Pancreas (tissue), 10 donors: ENCODE data around the gene TMEM9. TPM values are rescaled to one million over a fixed set of nuclear protein-coding genes. Genes with fewer than 3 reads are reported as not detected.

Experiments
- ATAC-seq, 4 donors: fragments of 200-7000 bp; cut with Tn5 transposase; one replicate each; pipeline versions ENCODE4 v1.8.0 to v1.9.1; 2020; ENCODE audit warnings: mild to moderate bottlenecking in 4 of 4, moderate library complexity in 4 of 4
- DNase-seq, 6 donors: peaks; one replicate each; pipeline ENCODE4 v3.0.0-alpha.2; 2020
- FAIRE-seq: peaks from 2 replicates; lab custom pipeline; 2012; peaks lifted over from hg19 to GRCh38; lab: Jason Lieb, UNC
- H3K27ac ChIP-seq, 4 donors: fragments of 200-600 bp; sonication (generic); 1 replicate in 3 of 4; 2 replicates in 1 of 4; pipeline versions ENCODE4 v1.5.0 to v1.8.0; 2020
- H3K27me3 ChIP-seq, 4 donors: fragments of 200-600 bp; one replicate each; pipeline ENCODE4 v1.8.0; 2021
- H3K36me3 ChIP-seq, 3 donors: fragments of 200-600 bp; sonication (generic) in 1 of 3; one replicate each; pipeline versions ENCODE4 v1.5.0 to v1.8.0; 2020 to 2021
- H3K4me1 ChIP-seq, 3 donors: fragments of 200-600 bp; one replicate each; pipeline ENCODE4 v1.8.0; 2021
- H3K4me3 ChIP-seq, 4 donors: fragments of 200-600 bp; sonication (generic) in 2 of 4; one replicate each; pipeline versions ENCODE4 v1.5.0 to v1.8.0; 2020 to 2021
- H3K9me3 ChIP-seq, 4 donors: fragments of 200-600 bp; one replicate each; pipeline ENCODE4 v1.8.0; 2021
- WGBS, 2 donors: extraction: QIAGEN DNeasy Blood & Tissue Kit; methylation state at CpG; one replicate each; pipeline ENCODE4 v1.1.7; 2013; 5-methylcytosine and 5-hydroxymethylcytosine counted together
- intact Hi-C, 3 donors: fragments of 100-400 bp; cut with DNase I; formaldehyde crosslinking; loops; one replicate each; pipeline versions ENCODE4 v1.11.1 to v1.14.2; 2022
- polyA plus RNA-seq, 2 donors: library from polyadenylated mRNA; stranded (reverse); fragments of 200-250 nt; gene quantifications; one replicate each; pipeline ENCODE4 v1.2.3, GENCODE V29; 2013
- total RNA-seq, 6 donors: library from RNA; stranded (reverse); fragmentation: NEBNext Ultra II Directional in 4 of 6; extraction: Animal tissue kit (Norgen Biotek cat#: 25700) in 4 of 6; gene quantifications; one replicate each; pipeline versions ENCODE4 v1.2.1 to v1.2.4, GENCODE V29; 2021 to 2023
- TF ChIP-seq, protein P1 (sequence below), 4 donors: fragments of 200-600 bp; sonication (generic) in 3 of 4; IDR thresholded peaks; one replicate each; pipeline versions ENCODE4 v1.5.0 to v1.8.0; 2021; ENCODE audit warnings: antibody characterized with exemption in 4 of 4
- donor health status: healthy with polysubstance abuse.
- donor health status: DM: no; HTN: no; CAD: no; lungs with moderate emphysema.
- donor health status: DM: no; HTN: no; CAD: no.
- donor health status: control.
- donor health status: control.
- donor health status: Bipolar disorder and iron deficiency.
- donor health status: DM: yes; HTN: yes; CAD: no.
- donor health status: DM: no; HTN: no; CAD: no.
- donor health status: DM: no; HTN: no; CAD: no.
- donor health status: DM: yes; HTN: yes; CAD: no.

Gene TMEM9
- total and polyA plus RNA-seq, 8 donors: 21.3 to 87.7 (median 37.5) TPM

DNA sequence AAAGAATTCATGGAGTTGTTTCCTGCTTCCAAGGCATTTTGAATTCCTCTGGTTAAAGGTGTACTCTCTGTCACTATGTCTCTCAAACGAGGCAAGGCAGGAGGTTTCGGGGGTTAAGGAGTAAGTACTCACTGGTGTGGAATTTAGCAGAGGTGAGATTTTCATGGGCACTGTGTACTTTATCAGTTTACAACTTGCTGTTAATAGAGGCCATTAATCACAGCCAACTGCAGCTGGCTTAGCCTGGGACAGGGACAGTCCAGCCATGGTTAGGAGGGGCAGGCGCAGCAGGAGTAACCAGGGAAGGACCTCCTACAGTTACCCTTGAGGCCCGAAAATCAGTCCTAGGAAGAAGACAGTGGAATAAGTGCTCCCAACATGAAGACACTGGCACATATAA, 18.1 kb upstream of the TMEM9 start:
- no peaks in the 10 kb centered on the region for H3K27me3 ChIP-seq
- H3K27ac ChIP-seq: peak overlapping the region; percentile 97 to 100 (median 100)
- no peak overlapping the region for H3K4me3 ChIP-seq
- ATAC-seq (peak in 2 of 4 donors; percentile 0 to 3), FAIRE-seq (no peak), DNase-seq (peak in 2 of 6 donors; percentile 30 to 47)
- 52% methylated on average over 4 of the region's 4 CpGs for WGBS, 2 donors
- no peaks in the 10 kb centered on the region for H3K36me3 ChIP-seq
- no peaks in the 10 kb centered on the region for H3K9me3 ChIP-seq
- H3K4me1 ChIP-seq: peaks cover 10 to 16% (median 13%) of the 10 kb centered on the region in 3 donors
- intact Hi-C loops: no loop called here
- TF ChIP-seq, protein P1, sequence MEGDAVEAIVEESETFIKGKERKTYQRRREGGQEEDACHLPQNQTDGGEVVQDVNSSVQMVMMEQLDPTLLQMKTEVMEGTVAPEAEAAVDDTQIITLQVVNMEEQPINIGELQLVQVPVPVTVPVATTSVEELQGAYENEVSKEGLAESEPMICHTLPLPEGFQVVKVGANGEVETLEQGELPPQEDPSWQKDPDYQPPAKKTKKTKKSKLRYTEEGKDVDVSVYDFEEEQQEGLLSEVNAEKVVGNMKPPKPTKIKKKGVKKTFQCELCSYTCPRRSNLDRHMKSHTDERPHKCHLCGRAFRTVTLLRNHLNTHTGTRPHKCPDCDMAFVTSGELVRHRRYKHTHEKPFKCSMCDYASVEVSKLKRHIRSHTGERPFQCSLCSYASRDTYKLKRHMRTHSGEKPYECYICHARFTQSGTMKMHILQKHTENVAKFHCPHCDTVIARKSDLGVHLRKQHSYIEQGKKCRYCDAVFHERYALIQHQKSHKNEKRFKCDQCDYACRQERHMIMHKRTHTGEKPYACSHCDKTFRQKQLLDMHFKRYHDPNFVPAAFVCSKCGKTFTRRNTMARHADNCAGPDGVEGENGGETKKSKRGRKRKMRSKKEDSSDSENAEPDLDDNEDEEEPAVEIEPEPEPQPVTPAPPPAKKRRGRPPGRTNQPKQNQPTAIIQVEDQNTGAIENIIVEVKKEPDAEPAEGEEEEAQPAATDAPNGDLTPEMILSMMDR (IDR thresholded peaks at IDR 0.05): no peak

DNA sequence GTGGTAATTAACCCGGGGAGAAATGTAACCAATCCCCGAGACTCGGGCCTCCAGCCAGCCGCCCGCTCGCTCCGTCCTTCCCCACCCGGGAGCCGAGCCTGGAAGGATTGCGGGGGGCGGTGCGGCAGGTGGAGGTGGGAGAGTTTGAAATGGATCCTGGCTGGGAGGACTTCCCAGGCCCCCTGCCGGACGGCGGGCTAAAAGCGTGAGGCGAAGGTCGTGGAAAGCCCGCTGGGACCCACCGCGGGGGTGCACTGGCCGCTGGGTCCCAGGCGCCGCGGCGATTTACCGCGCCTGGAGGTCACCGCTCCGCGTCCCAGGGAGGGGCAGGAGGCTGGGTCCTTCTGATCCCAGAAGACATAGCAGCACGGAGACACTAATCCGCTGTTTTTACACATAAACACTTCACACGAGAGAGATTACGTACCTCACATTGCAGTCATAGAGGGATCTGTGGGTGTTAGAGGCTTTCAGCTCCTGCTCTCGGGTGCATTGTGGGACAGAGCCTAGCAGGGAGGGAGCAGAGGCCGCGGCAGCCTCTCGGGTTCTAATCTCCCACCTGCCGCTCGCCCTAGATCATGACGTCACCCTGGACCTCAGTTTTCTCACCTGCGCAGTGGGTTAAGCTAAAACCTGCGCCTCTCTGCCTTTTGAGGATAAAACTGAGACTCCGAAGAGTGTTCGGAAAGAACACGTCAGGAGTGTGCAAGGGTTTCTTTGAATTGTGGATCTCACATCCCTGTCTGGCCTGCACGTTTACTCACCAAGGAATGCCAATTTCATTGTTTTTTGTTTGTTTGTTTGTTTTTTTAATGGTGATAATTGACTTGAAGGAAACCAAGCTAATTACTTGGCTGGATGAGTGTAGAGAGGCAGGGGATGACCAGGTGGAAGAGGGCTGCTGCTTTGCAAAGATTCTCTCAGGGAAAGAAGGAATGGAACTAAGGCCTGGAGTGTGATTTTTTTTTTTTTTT, 17.1 kb upstream of the TMEM9 start:
- peak; percentile 44 to 68 (median 62) for ATAC-seq
- intact Hi-C loops: no loop called here
- H3K9me3 ChIP-seq: no peaks in the 10 kb centered on the region
- peak overlapping the region; percentile 97 to 100 (median 100) for H3K27ac ChIP-seq
- TF ChIP-seq, protein P1 (IDR thresholded peaks at IDR 0.05): peak in 3 of 4 donors; percentile 3 to 29 (median 10)
- no peaks in the 10 kb centered on the region for H3K36me3 ChIP-seq
- H3K4me3 ChIP-seq: peak overlapping the region; percentile 35 to 51 (median 46)
- no peak for FAIRE-seq
- peak in 5 of 6 donors; percentile 59 to 83 (median 67) for DNase-seq
- no peaks in the 10 kb centered on the region for H3K27me3 ChIP-seq
- peaks cover 15 to 19% (median 16%) of the 10 kb centered on the region in 3 donors for H3K4me1 ChIP-seq
- WGBS, 2 donors: 3 to 4% methylated on average over 48 of the region's 48 CpGs

DNA sequence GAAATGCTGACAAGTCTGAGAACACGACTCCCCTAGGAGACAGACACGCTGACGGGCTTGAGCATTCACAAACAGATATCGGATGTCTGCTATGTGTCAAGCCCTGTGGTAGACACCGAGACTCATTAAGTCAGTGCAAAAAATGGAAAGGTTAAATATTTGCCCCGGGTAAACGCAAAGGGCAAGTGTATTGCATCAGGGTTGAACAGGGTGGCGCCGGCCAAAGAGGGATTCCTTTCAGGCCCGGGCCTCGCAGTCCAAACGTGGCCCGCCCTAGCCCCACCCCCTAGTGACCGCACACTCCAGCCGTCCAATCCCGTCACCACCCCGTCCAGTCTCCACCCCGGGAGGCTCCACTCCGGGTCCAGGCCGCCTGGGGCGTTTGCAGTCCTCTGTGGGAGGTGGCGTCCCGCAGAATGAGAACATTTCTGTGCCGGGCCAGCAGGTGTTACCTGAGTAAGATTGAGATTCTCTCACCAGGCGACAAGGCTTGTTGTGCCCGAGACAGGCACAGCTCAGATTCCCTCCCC, 16.3 kb upstream of the TMEM9 start:
- ATAC-seq: peak; percentile 95 to 99 (median 96)
- FAIRE-seq: no peak
- TF ChIP-seq, protein P1 (IDR thresholded peaks at IDR 0.05): peak in 1 of 4 donors; percentile 6
- Histone ChIP-seq H3K4me1 (peaks cover 15 to 22% (median 16%) of the 10 kb centered on the region in 3 donors), H3K27ac (peak overlapping the region; percentile 97 to 100 (median 100)), H3K4me3 (peak overlapping the region; percentile 35 to 51 (median 46)), H3K9me3 (no peaks in the 10 kb centered on the region), H3K27me3 (no peaks in the 10 kb centered on the region), H3K36me3 (no peaks in the 10 kb centered on the region)
- intact Hi-C loops: no loop called here
- DNase-seq: peak; percentile 95 to 99 (median 98)
- 2% methylated on average over 25 to 26 of the region's 26 CpGs for WGBS, 2 donors

DNA sequence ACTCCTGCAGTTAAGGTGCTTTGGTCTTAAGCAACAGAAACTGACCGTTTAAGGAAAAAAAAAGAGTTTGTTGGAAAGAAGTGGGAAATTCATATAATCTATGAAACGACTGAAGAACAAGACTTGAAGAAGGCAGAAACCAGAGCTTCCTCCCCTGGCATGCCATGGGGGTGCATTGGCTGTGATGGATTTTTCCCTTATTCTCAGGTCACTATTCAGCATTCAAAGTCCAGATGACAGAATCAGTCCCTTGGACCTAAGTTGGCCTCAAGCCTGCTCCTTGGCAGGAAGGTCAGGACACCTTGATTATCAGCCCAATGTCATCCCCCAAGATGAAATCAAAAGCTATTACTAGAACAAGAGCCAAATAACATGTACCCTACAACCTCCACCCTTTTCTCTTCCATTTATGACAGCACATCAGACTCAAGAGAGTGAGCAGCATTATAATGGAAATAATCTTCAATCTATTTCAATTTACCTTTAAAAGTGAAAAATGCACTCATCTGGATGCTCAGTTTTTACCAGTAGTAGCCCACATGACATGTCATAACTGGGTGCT, 15.8 kb upstream of the TMEM9 start:
- no peaks in the 10 kb centered on the region for H3K27me3 ChIP-seq
- intact Hi-C loops: no loop called here
- peaks cover 15 to 22% (median 16%) of the 10 kb centered on the region in 3 donors for H3K4me1 ChIP-seq
- TF ChIP-seq, protein P1 (IDR thresholded peaks at IDR 0.05): no peak
- 35 to 37% methylated on average over 2 of the region's 2 CpGs for WGBS, 2 donors
- H3K27ac ChIP-seq: peak overlapping the region; percentile 97 to 100 (median 100)
- no peak for ATAC-seq
- FAIRE-seq: no peak
- no peak for DNase-seq
- no peaks in the 10 kb centered on the region for H3K9me3 ChIP-seq
- H3K36me3 ChIP-seq: no peaks in the 10 kb centered on the region
- H3K4me3 ChIP-seq: peak overlapping the region in 2 of 4 donors; percentile 2 to 51
